ENCODE results near the gene ANKRD28. TPM values are rescaled to one million over a fixed set of nuclear protein-coding genes. Genes with fewer than 3 reads are reported as not detected.

Gene ANKRD28
- total and polyA plus RNA-seq, 2 of the 13 experiments (the other 11 are each of a cell fraction or from before 2014, with no cell fraction given), result 21.0 to 28.9 TPM

DNA sequence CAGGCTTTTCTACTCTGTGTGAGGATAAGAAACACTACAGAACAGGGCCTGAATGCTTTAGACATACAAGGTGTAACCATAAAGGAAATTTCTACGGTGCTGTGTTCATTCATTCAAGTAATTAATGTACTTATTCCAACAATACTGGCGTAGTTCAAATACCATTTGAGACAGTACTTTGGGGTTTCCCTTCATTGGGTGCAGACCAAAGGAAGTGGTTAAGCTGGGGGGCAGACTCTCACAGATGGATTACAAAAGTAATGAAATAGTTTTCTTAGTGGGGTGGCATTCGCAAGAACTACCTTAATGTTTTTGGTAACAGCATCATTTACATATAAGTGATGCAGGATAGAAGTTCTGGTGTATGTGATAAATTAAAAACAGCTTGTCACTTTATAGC, 130.3 kb downstream of the ANKRD28 start (continued):
- TF ChIP-seq, protein P1, sequence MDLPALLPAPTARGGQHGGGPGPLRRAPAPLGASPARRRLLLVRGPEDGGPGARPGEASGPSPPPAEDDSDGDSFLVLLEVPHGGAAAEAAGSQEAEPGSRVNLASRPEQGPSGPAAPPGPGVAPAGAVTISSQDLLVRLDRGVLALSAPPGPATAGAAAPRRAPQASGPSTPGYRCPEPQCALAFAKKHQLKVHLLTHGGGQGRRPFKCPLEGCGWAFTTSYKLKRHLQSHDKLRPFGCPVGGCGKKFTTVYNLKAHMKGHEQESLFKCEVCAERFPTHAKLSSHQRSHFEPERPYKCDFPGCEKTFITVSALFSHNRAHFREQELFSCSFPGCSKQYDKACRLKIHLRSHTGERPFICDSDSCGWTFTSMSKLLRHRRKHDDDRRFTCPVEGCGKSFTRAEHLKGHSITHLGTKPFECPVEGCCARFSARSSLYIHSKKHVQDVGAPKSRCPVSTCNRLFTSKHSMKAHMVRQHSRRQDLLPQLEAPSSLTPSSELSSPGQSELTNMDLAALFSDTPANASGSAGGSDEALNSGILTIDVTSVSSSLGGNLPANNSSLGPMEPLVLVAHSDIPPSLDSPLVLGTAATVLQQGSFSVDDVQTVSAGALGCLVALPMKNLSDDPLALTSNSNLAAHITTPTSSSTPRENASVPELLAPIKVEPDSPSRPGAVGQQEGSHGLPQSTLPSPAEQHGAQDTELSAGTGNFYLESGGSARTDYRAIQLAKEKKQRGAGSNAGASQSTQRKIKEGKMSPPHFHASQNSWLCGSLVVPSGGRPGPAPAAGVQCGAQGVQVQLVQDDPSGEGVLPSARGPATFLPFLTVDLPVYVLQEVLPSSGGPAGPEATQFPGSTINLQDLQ (CRISPR knock-in tag; IDR thresholded peaks at IDR 0.05), result no peak
- no peak for TF ChIP-seq ZNF782 (CRISPR knock-in tag; IDR thresholded peaks at IDR 0.05; ENCODE audit: borderline replicate concordance)
- TF ChIP-seq SETDB1 (CRISPR knock-in tag; IDR thresholded peaks at IDR 0.05; ENCODE audit: borderline replicate concordance), result no peak
- TF ChIP-seq NFRKB (IDR thresholded peaks at IDR 0.05), result no peak
- TF ChIP-seq ATF5 (CRISPR knock-in tag; IDR thresholded peaks at IDR 0.05; ENCODE audit: low read depth), result no peak
- TF ChIP-seq KDM1A (CRISPR knock-in tag; IDR thresholded peaks at IDR 0.05), result no peak
- no peak for TF ChIP-seq SNRNP70 (IDR thresholded peaks at IDR 0.05; ENCODE audit: low read depth, low read length)
- TF ChIP-seq AGO2 (optimal IDR thresholded peaks at IDR 0.05; ENCODE audit: low read depth, low read length), result no peak

- no peak overlapping the region for H2AFZ ChIP-seq (ENCODE audit: low read length)
- no peak for ATAC-seq
- no peak overlapping the region for H3K4me2 ChIP-seq (ENCODE audit: low read depth, low read length)
- H3K27ac ChIP-seq (ENCODE audit: extremely low read length, insufficient read depth, low read length), result no peak overlapping the region
- no peaks in the 10 kb centered on the region for H3K79me2 ChIP-seq (ENCODE audit: insufficient read depth, low read length)
- 96% methylated on average over 5 of the region's 5 CpGs for WGBS (ENCODE audit: low lambda C conversion rate)
- no peak for DNase-seq (ENCODE audit: low spot score)
- FAIRE-seq, result no peak
- POLR2A ChIA-PET, result no interaction called here
- TF ChIP-seq MLLT10 (CRISPR knock-in tag; IDR thresholded peaks at IDR 0.05) (no peak), MAFF (IDR thresholded peaks at IDR 0.05; ENCODE audit: low read depth, low read length) (peak; percentile 58), MAFK (conservative IDR thresholded peaks at IDR 0.05 in 1 of 2, IDR thresholded peaks at IDR 0.05 in 1 of 2; ENCODE audit: low read length in 2 of 2) (peak; percentile 79 to 81)
- CTCF ChIA-PET (ENCODE audit: low intra/inter-chr PET ratio, low total read pairs), result no interaction called here
- BruUV-seq (replicated peaks), result TSS peak; percentile 7
- no peak overlapping the region for H3K4me3 ChIP-seq (replicated peaks in 1 of 3; ENCODE audit: insufficient read depth in 1 of 3, low read depth in 2 of 3, low read length in 3 of 3)
- intact Hi-C loops (cut with micrococcal nuclease; ENCODE audit: unreplicated experiment) (no loop called here), in situ Hi-C loops (cut with HindIII; ENCODE audit: extremely low pct_ligation_motif_present, low pct_unique_long_range_greater_than_20kb) (no loop called here)
- H3K9me3 ChIP-seq (ENCODE audit: low read length), result no peaks in the 10 kb centered on the region
- H3K9ac ChIP-seq (ENCODE audit: insufficient read depth, low read depth, low read length), result no peak overlapping the region
- H3K36me3 ChIP-seq (replicated peaks in 1 of 2; ENCODE audit: control insufficient read depth in 1 of 2, insufficient read depth in 2 of 2, low read length in 2 of 2), result peaks cover 0 to 13% of the 10 kb centered on the region in 2 experiments; a peak in 2 of 5 replicates
- no peaks in the 10 kb centered on the region for H3K4me1 ChIP-seq (ENCODE audit: insufficient read depth, low read length)
- H3K27me3 ChIP-seq (ENCODE audit: control insufficient read depth in 1 of 2, insufficient read depth in 2 of 2, low read length in 2 of 2), result no peaks in the 10 kb centered on the region
- H4K20me1 ChIP-seq (ENCODE audit: insufficient read depth, low read length), result no peaks in the 10 kb centered on the region
Measured at GRCh38 chr3:15666277-15666676, 131.5 kb downstream of the ANKRD28 start.

Data from HepG2 (cell line).